Kidney (tissue), 14 donors: ENCODE data around the gene HIPK1. TPM values are rescaled to one million over a fixed set of nuclear protein-coding genes. Genes with fewer than 3 reads are reported as not detected.

Experiments
- DNase-seq, 5 donors: peaks; one replicate each; pipeline ENCODE4 v3.0.0-alpha.2; 2013 to 2020
- FAIRE-seq: peaks from 2 replicates; lab custom pipeline; 2012; peaks lifted over from hg19 to GRCh38; lab: Jason Lieb, UNC
- H3K27ac ChIP-seq, 2 donors: one replicate each; pipeline ENCODE4 v1.7.0; 2013; ENCODE audit warnings: low read depth in 2 of 2, low read length in 2 of 2, inconsistent platforms in 1 of 2
- H3K27me3 ChIP-seq: one replicate; pipeline ENCODE4 v1.7.1; 2013; ENCODE audit warnings: low read length, inconsistent platforms; ENCODE audit not compliant: control insufficient read depth, insufficient read depth
- H3K36me3 ChIP-seq, 3 donors: one replicate each; pipeline versions ENCODE4 v1.7.0 to v1.7.1; 2013; ENCODE audit warnings: low read length in 3 of 3, control low read depth in 1 of 3, inconsistent platforms in 1 of 3; ENCODE audit not compliant: insufficient read depth in 3 of 3, control insufficient read depth in 2 of 3
- H3K4me1 ChIP-seq, 3 donors: one replicate each; pipeline versions ENCODE4 v1.7.0 to v1.7.1; 2013; ENCODE audit warnings: low read length in 3 of 3, inconsistent platforms in 1 of 3, low read depth in 1 of 3; ENCODE audit not compliant: control insufficient read depth in 2 of 3, insufficient read depth in 2 of 3
- H3K4me3 ChIP-seq, 3 donors: one replicate each; pipeline versions ENCODE4 v1.7.0 to v1.8.1; 2013; ENCODE audit warnings: low read length in 3 of 3, control low read depth in 1 of 3, inconsistent platforms in 1 of 3
- H3K9ac ChIP-seq, 3 donors: one replicate each; pipeline versions ENCODE4 v1.7.0 to v1.7.1; 2013; ENCODE audit warnings: low read length in 3 of 3, control low read depth in 1 of 3, inconsistent platforms in 1 of 3
- H3K9me3 ChIP-seq, 3 donors: one replicate each; pipeline versions ENCODE4 v1.7.0 to v1.7.1; 2013; ENCODE audit warnings: low read length in 3 of 3, control low read depth in 1 of 3, inconsistent platforms in 1 of 3; ENCODE audit not compliant: control insufficient read depth in 2 of 3, insufficient read depth in 1 of 3
- intact Hi-C: fragments of 100-400 bp; cut with DNase I; formaldehyde crosslinking; loops from one replicate; pipeline ENCODE4 v1.11.1; 2022
- polyA plus RNA-seq: library from polyadenylated mRNA; stranded (reverse); fragments of 350-450 nt; fragmentation: Illumina TruSeq; extraction: RNeasy Lipid Tissue Mini Kit (QIAGEN cat#74804); gene quantifications from one replicate; pipeline ENCODE4 v1.2.3, GENCODE V29; 2014; ENCODE audit warnings: low read depth, low replicate concordance; ENCODE audit not compliant: insufficient read depth
- total RNA-seq: library from RNA; stranded (reverse); fragmentation: NEBNext Ultra II Directional; extraction: Animal tissue kit (Norgen Biotek cat#: 25700); gene quantifications from one replicate; pipeline ENCODE4 v1.2.1, GENCODE V29; 2021
- TF ChIP-seq, protein P1 (sequence below): IDR thresholded peaks from 3 replicates; pipeline ENCODE4 v1.5.1; 2012; ENCODE audit warnings: mild to moderate bottlenecking, moderate library complexity, borderline replicate concordance; ENCODE audit not compliant: insufficient read depth; ENCODE audit errors: extremely low read depth
- donor health status: control.
- donor health status: control.
- donor health status: control.
- donor health status: control.
- donor health status: control.
- donor health status: DM: yes; HTN: yes; CAD: no.
- donor health status: Normal renal cell carcinoma (clear cell type).

The HIPK1 gene
- total and polyA plus RNA-seq, 2 donors from 2014 or later = 8.4 to 65.0 TPM

DNA sequence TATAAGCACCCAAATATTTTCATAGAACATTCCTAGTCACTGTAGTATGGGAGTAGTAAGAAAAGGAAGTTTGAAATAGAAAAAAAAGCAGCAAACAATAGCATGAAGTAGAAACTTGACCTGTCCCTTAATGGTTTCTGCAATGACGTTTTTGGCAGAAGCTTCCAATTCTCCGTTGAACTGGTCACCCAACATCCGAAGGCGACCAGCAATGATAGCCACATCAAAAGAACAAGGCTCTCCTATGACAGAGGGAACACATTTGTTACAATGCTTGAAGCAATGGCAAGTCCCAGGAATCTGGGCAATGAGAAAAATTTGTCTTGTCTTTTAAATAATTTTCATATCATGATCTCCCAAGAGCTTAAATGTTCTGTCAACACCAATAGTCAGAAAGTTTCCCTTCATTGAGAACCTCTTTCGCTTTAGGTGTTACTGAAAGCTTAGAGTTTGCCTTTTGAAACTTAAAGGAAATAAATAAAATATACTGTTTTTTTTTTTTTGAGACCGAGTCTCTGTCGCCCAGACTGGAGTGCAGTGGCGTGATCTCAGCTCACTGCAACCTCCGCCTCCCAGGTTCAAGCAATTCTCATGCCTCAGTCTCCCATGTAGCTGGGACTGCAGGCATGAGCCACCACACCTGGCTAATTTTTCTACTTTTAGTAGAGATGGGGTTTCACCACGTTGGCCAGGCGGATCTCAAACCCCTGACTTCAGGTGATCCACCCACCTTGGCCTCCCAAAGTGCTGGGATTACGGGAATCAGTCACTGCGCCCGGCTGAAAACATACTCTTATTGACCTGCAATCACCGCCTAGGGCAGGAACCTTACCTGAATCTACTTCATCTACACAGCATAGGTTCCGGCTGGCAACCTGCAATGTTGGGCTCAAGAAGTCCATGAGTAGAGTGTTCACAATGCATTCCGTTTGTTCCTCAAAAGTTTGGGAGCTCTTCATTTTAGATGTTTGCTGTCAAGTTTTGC lies 42.4 kb upstream of the HIPK1 start:
- Histone ChIP-seq H3K4me3 (no peak overlapping the region), H3K36me3 (no peaks in the 10 kb centered on the region), H3K9ac (no peak overlapping the region), H3K9me3 (no peaks in the 10 kb centered on the region), H3K4me1 (no peaks in the 10 kb centered on the region), H3K27ac (no peak overlapping the region), H3K27me3 (no peaks in the 10 kb centered on the region)
- intact Hi-C loops = no loop called here
- no peak for DNase-seq
- TF ChIP-seq, protein P1, sequence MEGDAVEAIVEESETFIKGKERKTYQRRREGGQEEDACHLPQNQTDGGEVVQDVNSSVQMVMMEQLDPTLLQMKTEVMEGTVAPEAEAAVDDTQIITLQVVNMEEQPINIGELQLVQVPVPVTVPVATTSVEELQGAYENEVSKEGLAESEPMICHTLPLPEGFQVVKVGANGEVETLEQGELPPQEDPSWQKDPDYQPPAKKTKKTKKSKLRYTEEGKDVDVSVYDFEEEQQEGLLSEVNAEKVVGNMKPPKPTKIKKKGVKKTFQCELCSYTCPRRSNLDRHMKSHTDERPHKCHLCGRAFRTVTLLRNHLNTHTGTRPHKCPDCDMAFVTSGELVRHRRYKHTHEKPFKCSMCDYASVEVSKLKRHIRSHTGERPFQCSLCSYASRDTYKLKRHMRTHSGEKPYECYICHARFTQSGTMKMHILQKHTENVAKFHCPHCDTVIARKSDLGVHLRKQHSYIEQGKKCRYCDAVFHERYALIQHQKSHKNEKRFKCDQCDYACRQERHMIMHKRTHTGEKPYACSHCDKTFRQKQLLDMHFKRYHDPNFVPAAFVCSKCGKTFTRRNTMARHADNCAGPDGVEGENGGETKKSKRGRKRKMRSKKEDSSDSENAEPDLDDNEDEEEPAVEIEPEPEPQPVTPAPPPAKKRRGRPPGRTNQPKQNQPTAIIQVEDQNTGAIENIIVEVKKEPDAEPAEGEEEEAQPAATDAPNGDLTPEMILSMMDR = no peak
- no peak for FAIRE-seq

DNA sequence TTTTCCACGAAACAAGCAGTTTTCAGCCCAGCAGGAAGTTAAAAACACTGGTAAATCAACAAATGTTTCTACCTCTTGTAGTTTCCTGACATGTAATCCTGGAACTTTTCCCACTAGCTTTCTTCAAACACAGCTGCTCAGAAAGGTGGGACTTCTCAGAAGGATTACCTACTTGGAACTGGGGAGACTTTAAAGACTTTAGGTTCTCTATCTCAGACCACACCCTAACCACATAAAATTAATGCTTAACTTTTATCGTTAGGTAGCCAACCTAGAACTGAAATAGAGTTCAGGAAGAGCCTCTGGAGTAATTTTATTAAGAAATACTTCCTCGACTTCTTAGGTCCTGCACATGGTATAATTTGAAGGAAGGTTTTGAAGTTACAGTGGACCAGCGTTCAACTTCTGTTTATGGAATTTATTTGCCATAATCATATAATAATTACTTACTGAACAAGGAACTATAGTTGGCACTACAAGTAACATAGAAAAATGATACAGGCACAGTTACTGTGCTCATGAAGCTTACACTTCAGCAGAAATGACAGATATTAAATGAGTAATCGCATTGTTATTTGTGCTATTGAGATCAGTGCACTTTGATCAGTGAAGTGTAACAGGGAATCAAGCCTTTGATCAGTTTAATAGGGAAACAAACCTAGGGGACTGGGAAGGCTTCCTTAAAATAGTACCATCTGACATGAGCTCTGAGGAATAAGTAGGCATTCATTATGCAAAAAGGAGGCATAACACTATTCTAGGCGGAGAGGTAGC lies 41.5 kb upstream of the HIPK1 start, which contains the start of gene BCL2L15:
Gene BCL2L15 (minus strand): TSS at position 180 of the 774 bp plus-strand sequence. CDS start 206 bp downstream, outside the sequence.
- FAIRE-seq = no peak
- no peak for DNase-seq
- H3K4me1 ChIP-seq = no peaks in the 10 kb centered on the region
- TF ChIP-seq, protein P1 = no peak
- no peak within 1 kb of the TSS for H3K27ac ChIP-seq
- no peak within 1 kb of the TSS for H3K9ac ChIP-seq
- H3K36me3 ChIP-seq = no peaks in the 10 kb centered on the region
- no peaks in the 10 kb centered on the region for H3K27me3 ChIP-seq
- no peaks in the 10 kb centered on the region for H3K9me3 ChIP-seq
- no peak within 1 kb of the TSS for H3K4me3 ChIP-seq
- intact Hi-C loops = no loop called here

GRCh38 chr1:113890816-113891215 lies 38.3 kb upstream of the HIPK1 start:
- H3K9ac ChIP-seq = no peak overlapping the region
- no peak overlapping the region for H3K27ac ChIP-seq
- no peak overlapping the region for H3K4me3 ChIP-seq
- no peaks in the 10 kb centered on the region for H3K27me3 ChIP-seq
- intact Hi-C loops = no loop called here
- DNase-seq (no peak), FAIRE-seq (no peak)
- H3K36me3 ChIP-seq = peaks cover 0 to 6% (median 6%) of the 10 kb centered on the region in 3 donors
- no peaks in the 10 kb centered on the region for H3K9me3 ChIP-seq
- H3K4me1 ChIP-seq = no peaks in the 10 kb centered on the region
- TF ChIP-seq, protein P1 = no peak
